Mucosa of rectum (tissue), 2 donors: ENCODE measurements around the gene CXCL5.

ENCODE experiments used
- H3K27ac ChIP-seq, 2 donors: one replicate each; pipeline ENCODE4 v1.7.0; 2013; ENCODE audit warnings: inconsistent platforms in 2 of 2, low read depth in 2 of 2, low read length in 2 of 2
- H3K27me3 ChIP-seq, 2 donors: one replicate each; pipeline ENCODE4 v1.7.0; 2013; ENCODE audit warnings: low read length in 2 of 2; ENCODE audit not compliant: control insufficient read depth in 2 of 2, insufficient read depth in 2 of 2
- H3K36me3 ChIP-seq, 2 donors: one replicate each; pipeline ENCODE4 v1.7.0; 2013; ENCODE audit warnings: low read length in 2 of 2; ENCODE audit not compliant: control insufficient read depth in 2 of 2, insufficient read depth in 2 of 2
- H3K4me1 ChIP-seq, 2 donors: one replicate each; pipeline ENCODE4 v1.7.0; 2013; ENCODE audit warnings: low read length in 2 of 2, mild to moderate bottlenecking in 1 of 2; ENCODE audit not compliant: control insufficient read depth in 2 of 2, insufficient read depth in 2 of 2
- H3K4me3 ChIP-seq, 2 donors: one replicate each; pipeline ENCODE4 v1.7.0; 2013; ENCODE audit warnings: low read length in 2 of 2
- H3K9ac ChIP-seq, 2 donors: one replicate each; pipeline ENCODE4 v1.7.0; 2013; ENCODE audit warnings: low read length in 2 of 2, low read depth in 1 of 2, mild to moderate bottlenecking in 1 of 2
- H3K9me3 ChIP-seq, 2 donors: one replicate each; pipeline ENCODE4 v1.7.0; 2013; ENCODE audit warnings: low read length in 2 of 2; ENCODE audit not compliant: control insufficient read depth in 2 of 2
- donor health status: healthy.
- donor health status: Normal muscosa, but diverticular disease.

Gene CXCL5

GRCh38 chr4:73979407-73979957 is 19.0 kb downstream of the CXCL5 start:
- Histone ChIP-seq H3K4me3 (no peak overlapping the region), H3K9ac (no peak overlapping the region), H3K4me1 (no peaks in the 10 kb centered on the region), H3K36me3 (no peaks in the 10 kb centered on the region), H3K9me3 (no peaks in the 10 kb centered on the region), H3K27ac (no peak overlapping the region), H3K27me3 (no peaks in the 10 kb centered on the region)

- H3K9ac ChIP-seq: no peak overlapping the region
- H3K9me3 ChIP-seq: no peaks in the 10 kb centered on the region
- no peaks in the 10 kb centered on the region for H3K4me1 ChIP-seq
- no peak overlapping the region for H3K4me3 ChIP-seq
- no peak overlapping the region for H3K27ac ChIP-seq
- H3K27me3 ChIP-seq: no peaks in the 10 kb centered on the region
- H3K36me3 ChIP-seq: no peaks in the 10 kb centered on the region
Observed at GRCh38 chr4:73978886-73979285, 19.6 kb downstream of the CXCL5 start.

GRCh38 chr4:73976716-73977115 is 21.8 kb downstream of the CXCL5 start:
- H3K9me3 ChIP-seq: no peaks in the 10 kb centered on the region

GRCh38 chr4:73976217-73976616 is 22.3 kb downstream of the CXCL5 start:
- H3K27me3 ChIP-seq: no peaks in the 10 kb centered on the region
- no peak overlapping the region for H3K27ac ChIP-seq
- H3K9ac ChIP-seq: no peak overlapping the region
- H3K4me3 ChIP-seq: no peak overlapping the region
- no peaks in the 10 kb centered on the region for H3K36me3 ChIP-seq
- no peaks in the 10 kb centered on the region for H3K4me1 ChIP-seq
- H3K9me3 ChIP-seq: no peaks in the 10 kb centered on the region

More at GRCh38 chr4:73976716-73977115, 21.8 kb downstream of the CXCL5 start:
- H3K27ac ChIP-seq: no peak overlapping the region
- no peak overlapping the region for H3K9ac ChIP-seq
- H3K4me3 ChIP-seq: no peak overlapping the region
- H3K27me3 ChIP-seq: no peaks in the 10 kb centered on the region
- H3K36me3 ChIP-seq: no peaks in the 10 kb centered on the region
- no peaks in the 10 kb centered on the region for H3K4me1 ChIP-seq

GRCh38 chr4:73974352-73974751 is 24.1 kb downstream of the CXCL5 start:
- Histone ChIP-seq H3K9ac (no peak overlapping the region), H3K9me3 (peaks cover 0 to 3% of the 10 kb centered on the region in 2 donors), H3K27ac (no peak overlapping the region), H3K4me3 (no peak overlapping the region), H3K4me1 (no peaks in the 10 kb centered on the region), H3K36me3 (no peaks in the 10 kb centered on the region), H3K27me3 (no peaks in the 10 kb centered on the region)

GRCh38 chr4:73970945-73971344 is 27.5 kb downstream of the CXCL5 start:
- Histone ChIP-seq H3K9me3 (peaks cover 0 to 3% of the 10 kb centered on the region in 2 donors), H3K36me3 (no peaks in the 10 kb centered on the region), H3K4me1 (no peaks in the 10 kb centered on the region), H3K27me3 (no peaks in the 10 kb centered on the region), H3K9ac (no peak overlapping the region), H3K4me3 (no peak overlapping the region), H3K27ac (no peak overlapping the region)

- H3K27me3 ChIP-seq: no peaks in the 10 kb centered on the region
- no peaks in the 10 kb centered on the region for H3K4me1 ChIP-seq
- no peak overlapping the region for H3K4me3 ChIP-seq
- no peak overlapping the region for H3K9ac ChIP-seq
- no peak overlapping the region for H3K27ac ChIP-seq
- H3K36me3 ChIP-seq: no peaks in the 10 kb centered on the region
- peaks cover 0 to 3% of the 10 kb centered on the region in 2 donors for H3K9me3 ChIP-seq
Observed at GRCh38 chr4:73970011-73970410, 28.5 kb downstream of the CXCL5 start.

GRCh38 chr4:73967866-73968265 is 30.6 kb downstream of the CXCL5 start:
- H3K36me3 ChIP-seq: no peaks in the 10 kb centered on the region
- no peak overlapping the region for H3K27ac ChIP-seq
- peaks cover 0 to 3% of the 10 kb centered on the region in 2 donors for H3K9me3 ChIP-seq
- no peaks in the 10 kb centered on the region for H3K27me3 ChIP-seq
- no peak overlapping the region for H3K9ac ChIP-seq
- H3K4me1 ChIP-seq: no peaks in the 10 kb centered on the region
- H3K4me3 ChIP-seq: no peak overlapping the region

GRCh38 chr4:73964862-73965611 is 33.4 kb downstream of the CXCL5 start:
- H3K4me3 ChIP-seq: no peak overlapping the region
- peaks cover 0 to 3% of the 10 kb centered on the region in 2 donors for H3K9me3 ChIP-seq
- no peak overlapping the region for H3K27ac ChIP-seq
- H3K27me3 ChIP-seq: no peaks in the 10 kb centered on the region
- H3K36me3 ChIP-seq: no peaks in the 10 kb centered on the region
- no peaks in the 10 kb centered on the region for H3K4me1 ChIP-seq
- no peak overlapping the region for H3K9ac ChIP-seq

- no peak overlapping the region for H3K27ac ChIP-seq
- no peak overlapping the region for H3K9ac ChIP-seq
- H3K9me3 ChIP-seq: peaks cover 0 to 6% of the 10 kb centered on the region in 2 donors
- H3K27me3 ChIP-seq: no peaks in the 10 kb centered on the region
- no peak overlapping the region for H3K4me3 ChIP-seq
- no peaks in the 10 kb centered on the region for H3K4me1 ChIP-seq
- no peaks in the 10 kb centered on the region for H3K36me3 ChIP-seq
Observed at GRCh38 chr4:73962724-73963123, 35.8 kb downstream of the CXCL5 start.
